Stimulated activated CD4-positive, alpha-beta T cell treated with anti-CD3 and anti-CD28 coated beads, Interleukin-1b, Interleukin-23, amount 100 ng/mL, for 48 hours (primary cell): ENCODE data around the gene PSMD9.
"Not testable (repeated sequence)": the region's sequence is repeated elsewhere in the genome, so short reads cannot be mapped to it uniquely, and the experiment has no call there.

Experiments used
- DNase-seq: peaks from one replicate; pipeline ENCODE4 v3.0.0-alpha.2; 2020

Gene PSMD9, protein sequence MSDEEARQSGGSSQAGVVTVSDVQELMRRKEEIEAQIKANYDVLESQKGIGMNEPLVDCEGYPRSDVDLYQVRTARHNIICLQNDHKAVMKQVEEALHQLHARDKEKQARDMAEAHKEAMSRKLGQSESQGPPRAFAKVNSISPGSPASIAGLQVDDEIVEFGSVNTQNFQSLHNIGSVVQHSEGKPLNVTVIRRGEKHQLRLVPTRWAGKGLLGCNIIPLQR

DNA sequence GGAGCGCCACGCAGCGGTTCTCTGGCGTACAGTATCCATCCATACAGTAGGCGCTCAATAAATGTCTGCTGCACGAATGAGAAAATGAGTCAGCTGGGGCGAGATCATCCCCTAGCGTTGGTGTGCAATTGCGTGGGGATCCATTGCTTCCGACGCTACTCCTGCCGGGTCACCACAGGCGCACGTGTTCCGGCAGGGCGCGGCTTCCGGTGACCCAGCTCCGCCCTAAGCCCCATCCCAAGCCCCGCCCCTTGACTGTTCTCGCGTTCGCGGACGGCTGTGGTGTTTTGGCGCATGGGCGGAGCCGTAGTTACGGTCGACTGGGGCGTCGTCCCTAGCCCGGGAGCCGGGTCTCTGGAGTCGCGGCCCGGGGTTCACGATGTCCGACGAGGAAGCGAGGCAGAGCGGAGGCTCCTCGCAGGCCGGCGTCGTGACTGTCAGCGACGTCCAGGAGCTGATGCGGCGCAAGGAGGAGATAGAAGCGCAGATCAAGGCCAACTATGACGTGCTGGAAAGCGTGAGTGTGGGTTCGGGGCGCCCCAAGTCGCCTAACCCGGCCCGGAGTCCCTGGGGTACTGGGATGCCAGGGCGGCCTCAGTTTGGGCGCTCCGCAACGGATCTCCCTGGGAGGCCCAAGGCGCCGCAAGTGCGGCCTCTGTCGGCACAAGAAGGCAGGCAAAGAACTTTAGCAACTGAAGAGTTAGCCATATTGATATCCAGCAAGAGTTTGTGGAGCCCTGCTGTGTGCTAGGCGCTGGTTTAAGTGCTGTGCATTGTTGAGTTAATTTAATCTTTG is at the start of gene PSMD9:
Gene PSMD9 (plus strand): TSS at position 313 of the 796 bp plus-strand sequence. CDS start 67 bp downstream, at position 380.
- DNase-seq = peak; percentile 99

DNA sequence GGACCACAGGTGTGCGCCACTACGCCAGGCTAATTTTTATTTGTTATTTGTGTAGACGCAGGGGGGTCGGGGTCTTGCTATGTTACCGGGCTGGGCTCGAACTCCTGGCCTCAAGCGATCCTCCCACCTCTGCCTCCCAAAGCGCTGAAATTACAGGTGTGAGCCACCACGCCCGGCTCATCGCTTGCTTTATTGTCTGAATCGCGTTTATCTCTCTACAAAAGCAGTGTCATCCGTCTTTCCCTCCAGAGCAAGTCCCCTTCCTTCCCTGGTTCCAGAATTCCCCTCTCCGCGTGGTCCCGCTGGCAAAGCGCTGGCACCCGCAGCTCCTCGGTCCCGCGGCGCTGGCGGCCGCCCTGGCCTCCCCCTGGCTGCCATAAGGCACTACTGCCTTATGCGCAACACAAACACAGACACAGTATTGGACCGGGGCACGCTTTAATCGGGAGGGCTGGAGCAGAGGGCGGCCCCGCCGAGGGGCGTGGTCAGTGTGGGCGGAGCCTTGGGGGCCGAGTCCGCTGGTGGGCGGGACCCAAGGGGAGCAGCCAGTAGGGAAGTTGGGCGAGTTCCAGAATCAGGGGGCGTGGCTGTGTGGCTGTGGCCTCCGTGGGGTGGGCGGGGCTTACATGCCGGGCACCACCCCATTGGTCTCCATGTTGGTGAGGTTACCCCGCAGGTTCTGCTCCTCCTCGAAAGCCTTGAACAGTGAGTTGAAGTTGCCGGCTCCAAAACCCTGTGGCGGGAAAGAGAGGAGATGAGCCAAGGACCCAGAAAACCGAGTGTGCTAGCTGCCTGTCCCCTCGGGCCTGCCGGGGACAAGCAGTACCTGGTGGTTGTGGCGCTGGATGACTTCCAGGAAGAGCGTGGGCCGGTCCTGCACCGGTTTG is 49.2 kb upstream of the PSMD9 start:
- peak; percentile 100 for DNase-seq

DNA sequence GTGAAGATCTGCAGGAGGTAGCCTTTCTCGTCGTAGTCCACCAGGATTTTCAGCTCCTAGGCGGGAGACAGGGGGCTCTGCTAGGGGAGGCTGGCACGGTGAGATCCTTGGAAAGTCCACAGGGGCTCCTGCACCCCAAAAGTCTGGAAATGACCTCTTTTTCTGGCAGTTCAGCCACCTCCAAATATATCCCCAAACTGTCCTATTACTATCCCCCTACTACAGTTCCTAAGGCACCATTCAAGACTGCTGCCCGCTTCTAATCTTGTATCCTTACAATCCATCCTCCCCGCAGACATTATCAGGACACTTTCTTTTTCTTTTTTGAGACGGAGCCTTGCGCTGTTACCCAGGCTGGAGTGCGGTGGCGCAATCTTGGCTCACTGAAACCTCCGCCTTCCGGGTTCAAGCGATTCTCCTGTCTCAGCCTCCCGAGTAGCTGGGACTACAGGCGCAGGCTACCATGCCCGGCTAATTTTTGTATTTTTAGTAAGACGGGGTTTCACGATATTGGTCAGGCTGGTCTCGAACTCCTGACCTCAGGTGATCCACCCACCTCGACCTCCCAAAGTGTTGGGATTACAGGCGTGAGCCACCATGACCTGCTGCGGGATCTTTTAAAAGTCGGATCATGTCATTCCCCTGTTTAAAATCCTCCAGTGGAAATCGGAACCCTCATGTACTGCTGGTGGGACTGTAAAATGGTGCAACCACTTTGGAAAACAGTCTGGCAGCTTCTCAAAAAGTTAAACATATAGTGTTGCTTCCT is 48.4 kb upstream of the PSMD9 start:
- no peak for DNase-seq

DNA sequence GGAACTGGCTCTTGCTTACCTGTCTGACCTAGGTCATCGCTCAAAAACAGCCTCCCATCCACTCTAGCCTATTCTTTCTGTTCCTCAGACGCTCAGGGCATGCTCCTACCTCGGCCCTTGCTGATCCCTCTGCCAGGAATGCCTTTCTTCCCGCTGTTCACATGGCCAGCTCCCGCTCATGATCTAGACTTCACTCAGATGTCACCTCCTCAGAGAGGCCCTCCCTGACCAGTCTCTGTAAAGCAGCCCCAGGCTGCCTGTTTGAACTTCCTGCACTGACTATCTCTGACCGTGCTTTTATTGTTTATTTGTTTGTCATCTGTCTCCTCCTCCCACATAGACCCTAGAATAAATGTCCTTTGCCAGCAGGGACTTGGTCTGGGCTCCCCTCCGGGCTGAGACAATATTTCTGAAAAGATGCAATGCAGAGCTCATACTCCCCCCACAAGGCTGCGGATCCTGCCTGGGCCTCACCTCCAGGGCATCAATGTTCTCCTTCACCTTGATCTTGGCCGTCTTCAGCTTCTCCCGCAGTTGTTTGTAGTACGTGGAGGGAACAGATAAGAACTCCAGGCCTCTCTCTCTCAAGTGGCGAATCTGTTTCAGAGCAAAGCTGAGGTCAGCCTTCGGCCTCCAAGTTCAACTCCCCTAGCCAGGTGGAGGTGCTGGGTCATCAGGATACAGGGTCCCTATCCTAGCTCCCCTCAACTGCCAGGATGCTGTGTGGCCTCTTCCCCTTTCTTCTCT is 45.2 kb upstream of the PSMD9 start:
- DNase-seq = no peak

DNA sequence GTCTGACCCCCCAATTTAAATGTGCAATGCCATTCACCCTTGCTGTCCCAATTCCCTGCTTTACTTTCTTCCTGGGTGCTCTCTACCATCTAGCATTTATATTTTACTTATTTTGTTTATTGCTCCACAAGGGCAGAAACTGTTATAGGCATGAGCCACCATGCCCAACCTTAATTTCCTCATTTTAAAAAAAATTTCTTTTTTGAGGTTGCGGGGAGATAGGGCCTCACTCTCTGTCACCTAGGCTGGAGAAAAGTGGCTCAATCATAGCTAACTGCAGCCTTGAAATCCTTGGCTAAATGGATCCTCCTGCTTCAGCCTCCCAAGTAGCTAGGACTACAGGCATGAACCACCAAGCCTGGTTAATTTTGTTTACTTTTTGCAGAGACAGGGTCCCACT is 42.9 kb upstream of the PSMD9 start:
- no peak for DNase-seq

DNA sequence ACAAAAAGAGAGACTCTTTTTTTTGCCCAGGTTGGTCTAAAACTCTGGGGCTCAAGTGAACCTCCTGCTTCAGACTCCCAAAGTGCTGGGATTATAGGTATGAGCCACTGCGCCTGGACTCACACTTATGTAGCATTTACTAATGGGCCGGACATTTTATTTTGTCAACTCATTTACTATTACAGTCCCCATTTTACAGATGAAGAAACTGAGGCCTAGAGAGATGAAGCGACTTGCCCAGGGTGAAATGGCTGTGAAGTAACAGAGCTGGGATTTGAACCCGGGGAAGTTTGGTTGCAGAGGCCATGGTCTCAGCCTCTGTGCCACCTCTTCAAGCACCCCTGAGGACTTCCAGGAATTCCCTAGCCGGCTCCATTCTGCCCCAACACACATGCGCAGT is 39.4 kb upstream of the PSMD9 start:
- no peak for DNase-seq

DNA sequence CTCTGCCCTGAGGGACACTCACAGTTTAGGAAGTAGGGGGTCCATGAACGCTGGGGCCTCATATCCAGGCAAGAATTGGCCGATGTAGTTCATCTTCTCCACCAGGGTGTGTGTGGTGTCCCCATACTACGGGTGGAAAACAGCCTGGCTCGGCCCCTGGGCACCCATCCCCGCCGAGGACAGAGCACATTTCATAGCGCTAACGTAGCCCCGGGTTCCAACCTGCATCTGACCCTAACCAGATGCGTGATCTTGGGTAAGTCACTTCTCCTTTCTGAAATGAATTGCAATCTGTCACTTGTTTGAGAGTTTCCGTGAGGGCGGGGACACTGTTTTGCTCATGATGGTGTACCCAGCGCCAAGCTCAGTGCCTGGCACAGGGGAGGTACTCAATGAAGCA is 38.9 kb upstream of the PSMD9 start:
- DNase-seq = no peak

DNA sequence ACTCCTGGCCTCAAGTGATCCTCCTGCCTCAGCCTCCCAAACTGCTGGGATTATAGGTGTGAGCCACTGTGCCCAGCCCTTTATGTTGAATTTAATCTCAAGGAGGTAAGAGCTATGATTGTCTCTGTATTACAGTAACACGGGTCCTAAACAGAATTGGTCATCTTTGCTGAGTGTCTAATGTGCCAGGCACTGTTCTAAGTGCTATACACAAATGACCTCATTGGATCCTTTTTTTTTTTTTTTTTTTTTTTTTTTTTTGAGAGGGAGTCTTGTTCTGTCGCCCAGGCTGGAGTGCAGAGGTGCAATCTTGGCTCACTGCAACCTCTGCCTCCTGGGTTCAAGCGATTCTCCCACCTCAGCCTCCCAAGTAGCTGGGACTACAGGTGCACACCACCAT is 36.2 kb upstream of the PSMD9 start:
- DNase-seq = not testable (repeated sequence)

DNA sequence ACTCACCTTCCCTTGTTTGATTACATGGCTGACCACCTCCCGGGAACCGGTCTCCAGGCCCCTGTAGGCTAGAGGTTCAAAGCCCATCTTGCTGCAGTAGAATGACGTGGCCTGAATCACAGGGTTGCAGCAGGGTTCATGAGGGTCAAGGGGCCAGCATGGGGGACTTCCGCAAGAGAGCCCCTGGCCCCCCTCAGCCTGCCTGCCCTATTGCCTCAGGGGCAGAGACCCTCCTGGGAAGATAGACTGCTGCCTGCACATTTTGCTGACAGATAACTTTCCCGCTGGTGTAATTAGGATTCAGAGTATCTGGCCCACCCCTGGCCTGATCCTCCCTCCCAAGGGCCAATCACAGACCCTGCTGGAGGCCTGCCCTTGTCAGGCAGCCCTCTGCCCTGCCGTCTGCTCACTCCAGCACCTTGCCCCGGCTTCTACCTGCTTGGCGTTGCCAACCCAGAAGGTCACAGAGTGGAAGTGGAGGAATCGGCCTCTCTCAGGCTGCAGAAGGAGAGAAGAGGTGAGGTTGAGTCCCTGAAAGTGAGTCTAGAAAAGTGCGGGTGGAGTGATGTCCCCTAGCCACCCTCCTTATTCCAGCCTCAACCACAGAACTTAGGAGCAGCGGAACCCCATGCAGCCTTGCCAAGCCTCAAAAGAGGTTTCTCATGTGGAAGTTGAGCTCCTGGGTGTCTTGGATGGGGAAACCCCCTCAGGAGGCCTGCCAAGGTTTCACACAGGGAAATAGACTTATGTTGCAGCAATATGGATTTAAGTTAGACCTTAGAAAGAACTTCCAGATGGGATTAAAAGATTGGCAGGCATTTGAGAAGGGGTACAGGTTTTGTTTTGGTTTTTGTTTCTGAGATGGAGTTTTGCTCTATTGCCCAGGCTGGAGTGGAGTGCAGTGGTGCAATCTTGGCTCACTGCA is 31.0 kb upstream of the PSMD9 start:
- DNase-seq = no peak

DNA sequence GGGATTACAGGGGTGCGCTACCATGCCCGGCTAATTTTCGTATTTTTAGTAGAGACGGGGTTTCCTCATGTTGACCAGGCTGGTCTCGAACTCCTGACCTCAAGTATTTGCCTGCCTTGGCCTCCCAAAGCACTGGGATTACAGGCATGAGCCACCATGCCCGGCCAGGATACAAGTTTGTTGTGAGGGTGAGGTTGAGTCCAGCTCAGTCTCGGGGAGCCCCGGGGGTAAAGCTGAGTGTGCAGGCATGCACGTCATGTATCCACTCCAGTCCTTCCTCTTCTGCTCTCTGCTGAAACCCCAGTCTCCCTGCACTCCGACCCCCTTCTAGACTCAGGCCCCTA is 30.3 kb upstream of the PSMD9 start:
- DNase-seq = no peak

DNA sequence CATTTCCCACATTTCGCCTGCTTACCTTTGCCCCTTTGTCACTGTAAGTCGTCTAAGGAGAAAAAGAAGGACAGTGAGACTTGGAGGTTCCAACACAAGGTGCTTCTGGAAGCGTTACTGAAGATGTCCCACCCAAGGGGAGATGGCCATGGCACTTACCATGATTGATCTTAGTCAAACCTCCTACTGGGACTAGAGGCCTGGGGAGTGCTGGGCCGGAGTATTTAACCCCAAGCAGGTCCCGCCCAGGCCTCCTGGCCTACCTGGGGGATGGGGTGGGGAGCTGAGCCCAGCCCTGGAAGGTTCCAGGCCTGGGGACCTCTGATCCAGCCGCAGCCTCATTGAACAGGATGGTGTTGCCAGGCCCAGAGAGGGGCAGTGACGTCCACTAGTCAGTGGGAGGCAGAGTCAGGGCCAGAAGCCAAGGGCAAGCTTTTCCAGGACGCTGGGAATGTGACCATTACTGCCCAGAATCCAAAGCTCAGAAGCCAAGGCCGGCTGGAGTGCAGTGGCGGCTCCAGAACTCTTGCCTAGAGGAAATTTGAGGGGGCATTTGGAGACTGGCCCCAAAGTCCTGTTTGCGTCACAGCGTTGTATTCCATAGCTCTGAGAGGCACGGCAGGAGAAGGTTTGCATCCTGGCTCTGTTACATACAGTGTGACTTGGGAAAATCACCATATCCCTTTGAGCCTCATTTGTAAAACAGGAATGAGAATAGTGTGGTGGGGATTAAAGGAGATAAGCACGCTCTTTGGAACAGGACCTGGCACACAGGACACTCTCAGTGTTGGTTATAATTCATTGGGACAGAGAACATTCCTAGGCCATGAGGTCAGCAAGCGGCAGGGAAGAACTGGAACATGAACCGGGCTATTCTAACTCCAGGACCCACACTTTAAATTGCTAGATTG is 29.7 kb upstream of the PSMD9 start, which contains the start of gene HPD:
Gene HPD (minus strand): TSS at position 198 of the 911 bp plus-strand sequence. CDS start 36 bp downstream, at position 162.
- DNase-seq = no peak

DNA sequence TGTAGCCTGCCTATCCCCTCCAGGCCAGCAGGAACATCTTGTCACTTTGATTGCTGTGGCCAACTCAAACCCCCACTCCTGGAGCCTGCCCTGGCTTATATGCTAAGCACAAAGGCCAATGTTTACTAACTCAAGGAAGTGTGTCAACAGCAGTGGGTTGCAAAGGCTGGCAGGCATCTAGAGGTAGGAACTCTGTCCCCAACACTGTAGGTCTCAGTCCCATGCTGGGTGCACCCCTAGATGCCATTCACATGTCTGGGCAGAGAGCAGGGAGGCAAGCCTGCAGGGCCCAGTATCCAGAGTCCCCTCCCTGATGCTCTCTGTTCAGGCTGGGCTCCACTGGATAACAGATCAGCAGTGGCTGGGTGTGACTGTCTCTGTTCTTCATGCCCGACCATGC is 28.3 kb upstream of the PSMD9 start:
- no peak for DNase-seq

DNA sequence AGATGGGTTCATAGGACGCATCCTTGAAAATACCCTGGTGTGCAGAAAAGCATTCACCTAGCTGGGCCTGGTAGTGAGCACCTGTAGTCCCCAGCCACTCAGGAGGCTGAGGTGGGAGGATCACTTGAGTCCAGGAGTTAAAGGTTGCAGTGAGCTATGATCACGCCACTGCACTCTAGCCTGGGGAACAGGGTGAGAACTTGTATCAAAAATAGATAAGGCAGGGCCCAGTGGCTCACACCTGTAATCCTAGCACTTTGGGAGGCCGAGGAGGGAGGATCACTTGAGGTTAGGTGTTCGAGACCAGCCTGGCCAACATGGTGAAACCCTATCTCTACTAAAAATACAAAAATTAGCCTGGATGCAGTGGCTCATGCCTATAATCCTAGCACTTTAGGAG is 27.9 kb upstream of the PSMD9 start:
- not testable (repeated sequence) for DNase-seq

DNA sequence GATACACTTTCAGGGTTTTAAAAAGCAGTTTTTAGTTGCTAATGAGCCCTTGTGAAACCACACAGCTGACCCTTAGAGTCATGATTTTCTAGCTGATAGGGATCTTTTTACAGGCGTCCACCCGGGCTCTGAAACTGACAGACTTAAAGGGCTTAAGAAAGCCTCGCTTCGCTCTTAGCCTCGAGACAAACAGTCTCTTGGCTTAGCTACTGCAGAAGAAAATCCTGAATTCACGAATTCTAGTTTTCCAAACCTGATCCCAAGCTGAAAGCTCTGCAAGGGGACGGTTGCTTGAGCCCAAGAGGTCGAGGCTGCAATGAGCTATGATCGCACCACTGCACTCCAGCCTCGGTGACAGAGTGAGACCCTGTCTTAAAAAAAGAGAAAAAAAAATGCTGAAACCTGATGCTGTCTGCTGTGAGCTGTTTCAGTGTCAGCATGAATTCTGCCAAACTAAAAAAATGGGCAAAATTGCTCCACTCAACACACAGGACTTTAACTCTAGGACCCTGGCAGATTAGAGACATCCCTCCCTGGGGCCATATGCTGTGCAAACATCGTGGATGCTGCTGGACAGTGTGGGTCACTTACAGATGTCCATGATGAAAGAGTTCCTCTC is 26.8 kb upstream of the PSMD9 start:
- DNase-seq = no peak

DNA sequence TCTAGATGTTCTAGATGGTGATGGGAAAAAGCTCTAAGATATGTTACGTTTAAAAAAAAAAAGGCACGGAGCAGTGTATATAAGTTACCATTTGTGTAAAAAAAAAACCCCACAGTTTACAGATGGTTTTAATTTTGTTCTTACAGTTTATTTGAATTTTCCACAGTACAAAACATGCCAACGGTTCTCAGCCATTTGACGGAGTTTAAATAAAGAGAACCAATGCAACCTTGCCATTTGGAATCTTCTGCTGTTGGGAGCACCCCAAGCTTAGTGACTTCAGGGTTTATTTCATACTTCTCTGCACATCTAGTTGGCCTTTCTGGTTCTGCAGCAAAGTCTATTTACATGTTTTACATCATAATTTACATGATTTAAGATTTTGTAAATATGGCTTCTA is 22.3 kb upstream of the PSMD9 start:
- no peak for DNase-seq

DNA sequence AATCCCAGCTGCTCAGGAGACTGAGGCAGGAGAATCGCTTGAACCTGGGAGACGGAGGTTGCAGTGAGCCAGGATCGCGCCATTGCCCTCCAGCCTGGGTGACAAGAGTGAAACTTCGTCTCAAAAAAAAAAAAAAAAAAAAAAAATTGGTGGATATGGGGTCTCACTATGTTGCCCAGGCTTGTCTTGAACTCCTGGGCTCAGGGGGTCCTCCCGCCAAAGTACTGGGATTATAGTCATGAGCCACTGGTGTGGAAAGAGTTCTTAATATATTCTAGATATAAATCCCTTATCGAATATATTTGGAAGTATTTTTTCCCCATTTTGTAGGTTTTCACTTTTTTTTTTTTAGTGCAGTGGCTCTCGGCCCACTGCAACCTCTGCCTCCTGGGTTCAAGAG is 19.4 kb upstream of the PSMD9 start:
- not testable (repeated sequence) for DNase-seq

DNA sequence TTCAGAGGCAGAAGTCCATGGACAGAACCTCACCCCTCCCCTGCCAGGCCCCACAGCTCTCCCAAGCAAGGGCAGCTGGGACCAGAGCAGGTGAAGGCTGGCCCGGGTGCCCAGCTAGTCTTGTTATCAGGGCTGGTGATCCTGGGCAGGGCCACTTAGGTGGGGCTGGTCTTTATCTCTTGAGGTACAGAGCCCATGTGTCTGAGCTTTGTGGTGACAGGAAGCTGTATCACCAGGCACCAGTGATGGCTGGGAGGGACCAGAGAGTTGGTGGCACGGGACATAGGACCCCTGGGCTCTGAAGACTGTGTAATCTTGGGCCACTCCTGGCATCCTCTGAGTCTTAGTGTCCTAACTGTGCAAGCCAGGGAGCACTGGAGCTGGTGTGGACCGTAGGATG is 17.1 kb upstream of the PSMD9 start:
- DNase-seq = no peak

DNA sequence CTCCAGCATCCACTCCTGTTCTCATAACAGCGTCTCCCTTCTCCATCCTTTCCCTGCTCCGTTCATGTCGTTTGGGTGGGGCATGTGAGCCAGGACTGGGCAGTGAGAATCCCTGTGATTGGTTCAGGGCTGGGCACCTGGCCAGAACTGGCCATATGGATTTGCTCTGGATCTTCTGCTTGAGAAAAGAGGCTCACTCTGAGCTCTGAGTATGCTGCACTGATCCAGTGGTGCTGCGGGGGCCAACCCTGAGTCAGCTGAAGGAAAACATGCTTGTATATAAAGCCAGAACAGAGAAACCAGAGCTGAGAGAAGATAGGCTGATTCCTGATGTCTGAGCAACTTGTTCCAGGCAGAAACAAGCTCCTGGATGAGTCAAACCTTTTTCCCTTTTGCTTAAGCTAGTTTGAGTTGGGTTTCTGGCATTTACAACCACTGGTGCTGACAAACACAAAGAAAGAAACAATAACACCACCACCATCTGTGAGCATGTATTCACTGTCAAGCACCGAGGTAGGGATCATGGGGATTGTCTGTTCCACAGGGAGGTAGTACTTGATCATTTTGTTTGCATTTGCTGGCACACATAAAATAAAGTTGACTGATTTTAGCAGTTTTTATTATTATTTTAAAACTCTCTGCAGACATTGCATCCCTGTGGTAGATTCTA is 15.9 kb upstream of the PSMD9 start:
- peak; percentile 46 for DNase-seq

DNA sequence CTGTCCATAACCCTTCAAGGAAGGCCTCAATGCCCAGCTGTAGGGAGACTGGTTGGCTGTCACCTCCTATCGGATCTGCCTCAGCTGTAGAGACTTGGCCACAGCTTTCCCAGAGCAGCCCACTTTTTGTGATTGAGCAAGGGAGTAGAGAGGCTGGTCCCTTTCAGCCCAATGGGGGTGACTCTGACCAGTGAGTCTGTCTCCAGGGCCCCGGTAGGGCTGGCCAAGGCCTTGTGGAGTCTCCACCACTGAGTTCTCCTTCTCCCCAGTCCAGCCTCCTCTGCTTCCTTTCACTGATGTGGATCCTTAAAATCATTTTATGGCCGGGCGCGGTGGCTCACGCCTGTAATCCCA is 15.4 kb upstream of the PSMD9 start:
- DNase-seq = no peak
